Trophoblast cell (in vitro differentiated cells and primary cell): ENCODE results near the gene ZNF688.

ENCODE experiments used
- DNase-seq, 2 donors: peaks; one replicate each; pipeline ENCODE4 v3.0.0-alpha.2; 2016
- H2AFZ ChIP-seq: 2 replicates; pipeline ENCODE4 v1.6.1; 2013; ENCODE audit warnings: low read length, moderate library complexity, mild to moderate bottlenecking; ENCODE audit not compliant: insufficient read depth, poor library complexity
- H2AK5ac ChIP-seq: 2 replicates; pipeline ENCODE4 v1.6.1; 2013; ENCODE audit warnings: mild to moderate bottlenecking, low read length
- H2BK120ac ChIP-seq: 2 replicates; pipeline ENCODE4 v1.6.1; 2013; ENCODE audit warnings: low read length, mild to moderate bottlenecking, moderate library complexity; ENCODE audit not compliant: insufficient read depth, poor library complexity
- H2BK12ac ChIP-seq: 2 replicates; pipeline ENCODE4 v1.6.1; 2013; ENCODE audit warnings: mild to moderate bottlenecking, low read length, moderate library complexity
- H2BK5ac ChIP-seq: 2 replicates; pipeline ENCODE4 v1.6.1; 2013; ENCODE audit warnings: low read length, low read depth, moderate library complexity, mild to moderate bottlenecking; ENCODE audit not compliant: poor library complexity
- H3K14ac ChIP-seq: 2 replicates; pipeline ENCODE4 v1.6.1; 2013; ENCODE audit warnings: mild to moderate bottlenecking, low read length
- H3K18ac ChIP-seq: 2 replicates; pipeline ENCODE4 v1.6.1; 2013; ENCODE audit warnings: mild to moderate bottlenecking, low read length
- H3K23ac ChIP-seq: 2 replicates; pipeline ENCODE4 v1.6.1; 2013; ENCODE audit warnings: low read length
- H3K27ac ChIP-seq: 2 replicates; pipeline ENCODE4 v1.5.1; 2013; ENCODE audit warnings: low read depth, mild to moderate bottlenecking, inconsistent platforms, low read length, moderate library complexity
- H3K27me3 ChIP-seq: 2 replicates; pipeline ENCODE4 v1.6.1; 2013; ENCODE audit warnings: inconsistent platforms, mild to moderate bottlenecking, low read length, moderate library complexity; ENCODE audit not compliant: insufficient read depth
- H3K36me3 ChIP-seq, 2 experiments: 1 replicate in 1 of 2; 2 replicates in 1 of 2; pipeline ENCODE4 v1.6.1; 2013; ENCODE audit warnings: low read length in 2 of 2, mild to moderate bottlenecking in 2 of 2, moderate library complexity in 1 of 2; ENCODE audit not compliant: insufficient read depth in 2 of 2, control insufficient read depth in 1 of 2
- H3K4ac ChIP-seq: 2 replicates; pipeline ENCODE4 v1.6.1; 2013; ENCODE audit warnings: low read depth, mild to moderate bottlenecking, low read length, moderate library complexity
- H3K4me1 ChIP-seq, 2 experiments: 1 replicate in 1 of 2; 2 replicates in 1 of 2; pipeline ENCODE4 v1.6.1; 2013; ENCODE audit warnings: low read length in 2 of 2, mild to moderate bottlenecking in 2 of 2, moderate library complexity in 1 of 2; ENCODE audit not compliant: insufficient read depth in 2 of 2, control insufficient read depth in 1 of 2
- H3K4me2 ChIP-seq: 2 replicates; pipeline ENCODE4 v1.6.1; 2013; ENCODE audit warnings: inconsistent platforms, mild to moderate bottlenecking, low read length, moderate library complexity
- H3K4me3 ChIP-seq: 2 replicates; pipeline ENCODE4 v1.5.1; 2013; ENCODE audit warnings: mild to moderate bottlenecking, low read depth, low read length, inconsistent platforms
- H3K79me1 ChIP-seq: one replicate; pipeline ENCODE4 v1.6.1; 2013; ENCODE audit warnings: low read length
- H3K79me2 ChIP-seq: 2 replicates; pipeline ENCODE4 v1.6.1; 2013; ENCODE audit warnings: low read length, mild to moderate bottlenecking; ENCODE audit not compliant: control insufficient read depth, insufficient read depth, poor library complexity
- H3K9ac ChIP-seq: 2 replicates; pipeline ENCODE4 v1.6.1; 2013; ENCODE audit warnings: mild to moderate bottlenecking, low read length
- H3K9me3 ChIP-seq: 2 replicates; pipeline ENCODE4 v1.6.1; 2013; ENCODE audit warnings: low read depth, mild to moderate bottlenecking, control low read depth, inconsistent platforms, low read length; ENCODE audit not compliant: insufficient read depth
- H4K12ac ChIP-seq: 2 replicates; pipeline ENCODE4 v1.6.1; 2013; ENCODE audit warnings: low read depth, mild to moderate bottlenecking, low read length, moderate library complexity
- H4K8ac ChIP-seq: 2 replicates; pipeline ENCODE4 v1.6.1; 2013; ENCODE audit warnings: low read depth, mild to moderate bottlenecking, low read length, moderate library complexity
- H4K91ac ChIP-seq: one replicate; pipeline ENCODE4 v1.6.1; 2013; ENCODE audit warnings: low read depth, mild to moderate bottlenecking, low read length, moderate library complexity
- WGBS: extraction: QIAGEN DNeasy Blood & Tissue Kit; methylation state at CpG from one replicate; pipeline ENCODE4 v1.1.7; 2013; ENCODE audit warnings: missing lambda C conversion rate; ENCODE audit not compliant: insufficient read length, insufficient coverage; ENCODE audit errors: extremely low coverage; 5-methylcytosine and 5-hydroxymethylcytosine counted together

ZNF688 gene

DNA sequence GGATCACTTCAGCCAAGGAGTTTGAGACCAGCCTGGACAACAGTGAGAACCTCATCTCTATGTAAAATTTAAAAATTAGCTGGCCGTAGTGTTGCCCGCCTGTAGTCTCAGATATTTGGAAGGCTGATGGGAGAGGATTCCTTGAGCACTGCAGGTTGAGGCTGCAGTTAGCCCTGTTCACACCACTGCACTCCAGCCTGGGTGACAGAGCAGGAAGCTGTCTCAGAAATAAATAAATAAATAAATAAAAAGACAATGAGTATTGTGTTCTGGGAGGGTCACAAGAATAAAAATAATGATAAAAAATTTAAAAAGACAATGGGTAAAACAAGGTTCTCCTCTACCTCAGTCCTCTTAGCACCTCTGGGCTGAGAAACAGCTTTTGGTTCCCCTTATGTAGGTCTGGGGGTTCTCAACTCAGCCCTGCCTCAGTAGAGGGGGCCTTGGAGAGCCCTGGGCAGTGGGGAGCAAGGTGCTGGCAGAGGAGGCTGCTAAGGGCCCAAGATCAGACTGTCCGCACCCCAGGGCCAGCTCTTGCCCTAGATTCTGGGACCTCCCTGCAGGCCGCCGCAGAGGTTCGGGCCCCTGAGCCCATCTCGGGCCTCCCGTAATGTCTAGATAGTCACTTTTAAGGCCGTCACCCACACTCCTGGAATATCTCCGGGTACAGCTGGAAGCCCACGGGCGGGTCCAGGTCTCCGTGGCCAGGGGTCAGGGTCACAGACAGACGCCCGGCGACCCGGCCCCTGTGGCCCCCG, 16.8 kb downstream of the ZNF688 start:
- peaks cover 7 to 11% of the 10 kb centered on the region in 2 experiments for H3K4me1 ChIP-seq
- no peak overlapping the region for H3K9ac ChIP-seq
- no peak overlapping the region for H2BK5ac ChIP-seq
- H4K91ac ChIP-seq, result no peak overlapping the region
- H4K12ac ChIP-seq, result no peak overlapping the region
- no peak overlapping the region for H2BK120ac ChIP-seq
- H2AFZ ChIP-seq, result no peak overlapping the region
- H3K14ac ChIP-seq, result no peak overlapping the region
- H2BK12ac ChIP-seq, result no peak overlapping the region
- peaks cover 6% of the 10 kb centered on the region for H3K79me2 ChIP-seq
- peaks cover 14% of the 10 kb centered on the region for H3K79me1 ChIP-seq
- no CpG with 5 or more reads among the region's 18 CpGs for WGBS
- no peaks in the 10 kb centered on the region for H3K27me3 ChIP-seq
- H3K4me2 ChIP-seq, result no peak overlapping the region
- H3K18ac ChIP-seq, result no peak overlapping the region
- H3K23ac ChIP-seq, result no peak overlapping the region
- no peak overlapping the region for H3K4me3 ChIP-seq
- H3K9me3 ChIP-seq, result peaks cover 2% of the 10 kb centered on the region
- no peak for DNase-seq
- no peak overlapping the region for H3K4ac ChIP-seq
- H4K8ac ChIP-seq, result no peak overlapping the region
- H3K36me3 ChIP-seq, result peaks cover 14% of the 10 kb centered on the region in 2 experiments
- H3K27ac ChIP-seq, result no peak overlapping the region
- H2AK5ac ChIP-seq, result no peak overlapping the region

DNA sequence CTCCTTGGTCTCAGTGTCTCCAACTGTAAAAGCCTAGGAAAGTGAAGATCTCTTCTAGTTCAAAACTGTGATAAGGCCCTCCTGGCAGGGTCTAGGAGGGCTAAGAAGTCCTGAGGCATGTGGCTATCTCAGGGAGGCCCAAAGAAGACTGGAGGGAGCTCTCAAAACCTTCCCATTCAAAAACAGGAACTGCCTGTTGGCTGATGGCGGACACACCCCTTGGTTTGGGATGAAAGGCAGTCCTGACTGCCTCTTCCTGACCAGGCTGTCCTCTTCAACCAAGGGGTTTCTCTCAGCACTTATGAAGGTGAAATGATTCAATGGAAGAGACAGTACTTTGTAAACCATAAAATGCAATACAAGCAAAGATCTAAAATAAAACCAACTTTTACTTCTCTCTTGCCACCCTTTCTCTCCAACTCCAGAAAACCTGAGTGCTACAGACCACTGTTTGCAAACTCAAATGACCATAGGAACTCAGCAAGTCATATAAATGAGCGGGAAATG, 18.1 kb downstream of the ZNF688 start:
- Histone ChIP-seq H4K12ac (no peak overlapping the region), H3K4ac (no peak overlapping the region)
- DNase-seq, result no peak

DNA sequence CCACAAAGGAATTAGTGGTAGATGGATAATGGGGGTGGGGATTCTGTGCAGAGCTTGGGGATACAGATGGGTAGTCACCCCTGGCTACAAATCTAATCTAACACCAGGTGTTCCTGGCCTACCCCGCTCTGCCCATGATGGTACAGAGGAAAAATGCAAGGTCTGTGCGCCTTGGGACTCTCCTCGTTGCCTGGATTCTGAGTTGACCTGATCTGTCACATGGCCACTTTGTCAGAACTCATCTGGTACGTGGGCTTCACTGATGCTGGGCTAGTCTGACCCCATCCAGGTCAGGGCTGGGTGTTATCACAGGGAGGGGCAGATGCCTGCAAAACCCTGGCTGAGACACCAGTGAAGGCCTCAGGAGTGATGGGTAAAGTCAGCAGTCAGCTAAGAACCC, 18.6 kb downstream of the ZNF688 start:
- Histone ChIP-seq H2AK5ac (no peak overlapping the region), H3K14ac (no peak overlapping the region), H2BK12ac (no peak overlapping the region), H3K18ac (peak overlapping the region; percentile 33), H3K27me3 (no peaks in the 10 kb centered on the region), H3K4me1 (peaks cover 16 to 20% of the 10 kb centered on the region in 2 experiments), H4K12ac (no peak overlapping the region), H3K79me1 (peaks cover 6% of the 10 kb centered on the region), H3K27ac (no peak overlapping the region), H4K8ac (no peak overlapping the region), H3K9me3 (peaks cover 4% of the 10 kb centered on the region), H3K4ac (no peak overlapping the region), H3K23ac (no peak overlapping the region), H3K79me2 (peaks cover 4% of the 10 kb centered on the region), H2BK5ac (no peak overlapping the region), H3K9ac (no peak overlapping the region), H2BK120ac (no peak overlapping the region), H2AFZ (no peak overlapping the region), H3K4me2 (no peak overlapping the region), H4K91ac (no peak overlapping the region), H3K4me3 (no peak overlapping the region), H3K36me3 (peaks cover 14% of the 10 kb centered on the region in 2 experiments)
- no peak for DNase-seq
- WGBS, result no CpG with 5 or more reads among the region's 4 CpGs

More for the DNA sequence above, 18.1 kb downstream of the ZNF688 start:
- no peak overlapping the region for H3K4me2 ChIP-seq
- no peak overlapping the region for H2AFZ ChIP-seq
- H3K14ac ChIP-seq, result no peak overlapping the region
- peaks cover 14% of the 10 kb centered on the region in 2 experiments for H3K36me3 ChIP-seq
- H2BK120ac ChIP-seq, result no peak overlapping the region
- H3K79me1 ChIP-seq, result peaks cover 8% of the 10 kb centered on the region
- H3K4me1 ChIP-seq, result peaks cover 16 to 18% of the 10 kb centered on the region in 2 experiments
- H3K18ac ChIP-seq, result no peak overlapping the region
- no peak overlapping the region for H2BK12ac ChIP-seq
- no peak overlapping the region for H2AK5ac ChIP-seq
- H3K27me3 ChIP-seq, result no peaks in the 10 kb centered on the region
- H2BK5ac ChIP-seq, result no peak overlapping the region
- no peak overlapping the region for H3K23ac ChIP-seq
- H3K79me2 ChIP-seq, result peaks cover 6% of the 10 kb centered on the region
- WGBS, result no CpG with 5 or more reads among the region's 2 CpGs
- H4K91ac ChIP-seq, result no peak overlapping the region
- no peak overlapping the region for H3K4me3 ChIP-seq
- no peak overlapping the region for H4K8ac ChIP-seq
- H3K9ac ChIP-seq, result no peak overlapping the region
- no peak overlapping the region for H3K27ac ChIP-seq
- H3K9me3 ChIP-seq, result peaks cover 2% of the 10 kb centered on the region

DNA sequence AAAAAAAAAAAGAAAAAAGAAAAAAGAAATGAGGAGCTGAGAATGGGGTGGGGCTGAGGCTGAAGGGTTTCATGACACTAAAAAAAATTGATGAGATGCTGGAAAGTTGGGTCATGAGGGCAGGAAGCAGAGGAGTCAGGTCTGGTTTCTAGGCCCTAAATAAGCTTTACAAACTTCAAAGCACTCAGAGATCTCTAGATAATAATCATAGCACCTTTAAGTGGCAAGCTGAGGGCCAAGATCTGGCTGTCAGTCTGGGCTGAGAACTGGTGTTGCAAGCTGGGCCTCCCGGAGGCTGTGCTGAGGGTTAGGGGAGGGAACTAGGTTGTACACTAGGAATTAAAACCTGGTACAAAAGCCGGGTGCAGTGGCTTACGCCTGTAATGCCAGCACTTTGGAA, 19.7 kb downstream of the ZNF688 start:
- Histone ChIP-seq H3K4me3 (no peak overlapping the region), H3K18ac (no peak overlapping the region), H3K79me1 (peaks cover 2% of the 10 kb centered on the region), H3K9me3 (peaks cover 6% of the 10 kb centered on the region), H3K23ac (no peak overlapping the region), H2BK5ac (no peak overlapping the region), H2AFZ (no peak overlapping the region), H3K27me3 (no peaks in the 10 kb centered on the region), H3K4me2 (no peak overlapping the region), H3K4ac (no peak overlapping the region), H4K8ac (no peak overlapping the region), H3K9ac (no peak overlapping the region), H3K36me3 (peaks cover 14% of the 10 kb centered on the region in 2 experiments), H3K4me1 (peaks cover 16% of the 10 kb centered on the region in 2 experiments), H4K12ac (no peak overlapping the region), H2BK120ac (no peak overlapping the region), H3K79me2 (no peaks in the 10 kb centered on the region), H3K27ac (no peak overlapping the region), H4K91ac (no peak overlapping the region), H2BK12ac (no peak overlapping the region), H2AK5ac (no peak overlapping the region), H3K14ac (no peak overlapping the region)
- peak; percentile 38 to 46 for DNase-seq
- WGBS, result no CpG with 5 or more reads among the region's 3 CpGs
